ENCODE measurements around the gene WDR5.
A peak's percentile ranks its signal among the peaks of the same experiment; 100 is the strongest.

Gene WDR5

GRCh38 chr9:134182554-134183085 lies 46.7 kb downstream of the WDR5 start:
- no peak overlapping the region for H3K4me3 ChIP-seq (ENCODE audit: low read depth, low read length)
- no peak for DNase-seq (ENCODE audit: low read depth)
- no peak for TF ChIP-seq CTCF (IDR thresholded peaks at IDR 0.05; ENCODE audit: insufficient read depth, low read depth, low read length, missing control alignments)

GRCh38 chr9:134185536-134186011 lies 49.7 kb downstream of the WDR5 start:
- DNase-seq (ENCODE audit: low read depth): peak; percentile 36
- no peak for TF ChIP-seq CTCF (IDR thresholded peaks at IDR 0.05; ENCODE audit: insufficient read depth, low read depth, low read length, missing control alignments)

GRCh38 chr9:134186471-134187109 lies 50.7 kb downstream of the WDR5 start:
- DNase-seq (ENCODE audit: low read depth): no peak
- H3K4me3 ChIP-seq (ENCODE audit: low read depth, low read length): no peak overlapping the region
- no peak for TF ChIP-seq CTCF (IDR thresholded peaks at IDR 0.05; ENCODE audit: insufficient read depth, low read depth, low read length, missing control alignments)

More at GRCh38 chr9:134185536-134186011, 49.7 kb downstream of the WDR5 start:
- H3K4me3 ChIP-seq (ENCODE audit: low read depth, low read length): no peak overlapping the region

GRCh38 chr9:134187110-134187531 lies 51.2 kb downstream of the WDR5 start:
- no peak for DNase-seq (ENCODE audit: low read depth)
- peak; percentile 38 for TF ChIP-seq CTCF (IDR thresholded peaks at IDR 0.05; ENCODE audit: insufficient read depth, low read depth, low read length, missing control alignments)
- no peak overlapping the region for H3K4me3 ChIP-seq (ENCODE audit: low read depth, low read length)

- no peak for DNase-seq (ENCODE audit: low read depth)
- TF ChIP-seq CTCF (IDR thresholded peaks at IDR 0.05; ENCODE audit: insufficient read depth, low read depth, low read length, missing control alignments): no peak
- no peak overlapping the region for H3K4me3 ChIP-seq (ENCODE audit: low read depth, low read length)
Measured at GRCh38 chr9:134187891-134188385, 52.1 kb downstream of the WDR5 start.

GRCh38 chr9:134188386-134189144 lies 52.7 kb downstream of the WDR5 start:
- no peak overlapping the region for H3K4me3 ChIP-seq (ENCODE audit: low read depth, low read length)

More at GRCh38 chr9:134188386-134189144, 52.7 kb downstream of the WDR5 start:
- DNase-seq (ENCODE audit: low read depth): no peak
- no peak for TF ChIP-seq CTCF (IDR thresholded peaks at IDR 0.05; ENCODE audit: insufficient read depth, low read depth, low read length, missing control alignments)

Data from GM12865 (cell line).